ENCODE measurements around the gene EPB42.
"Not testable (repeated sequence)": the region's sequence is repeated elsewhere in the genome, so short reads cannot be mapped to it uniquely, and the experiment has no call there.

Gene EPB42

DNA sequence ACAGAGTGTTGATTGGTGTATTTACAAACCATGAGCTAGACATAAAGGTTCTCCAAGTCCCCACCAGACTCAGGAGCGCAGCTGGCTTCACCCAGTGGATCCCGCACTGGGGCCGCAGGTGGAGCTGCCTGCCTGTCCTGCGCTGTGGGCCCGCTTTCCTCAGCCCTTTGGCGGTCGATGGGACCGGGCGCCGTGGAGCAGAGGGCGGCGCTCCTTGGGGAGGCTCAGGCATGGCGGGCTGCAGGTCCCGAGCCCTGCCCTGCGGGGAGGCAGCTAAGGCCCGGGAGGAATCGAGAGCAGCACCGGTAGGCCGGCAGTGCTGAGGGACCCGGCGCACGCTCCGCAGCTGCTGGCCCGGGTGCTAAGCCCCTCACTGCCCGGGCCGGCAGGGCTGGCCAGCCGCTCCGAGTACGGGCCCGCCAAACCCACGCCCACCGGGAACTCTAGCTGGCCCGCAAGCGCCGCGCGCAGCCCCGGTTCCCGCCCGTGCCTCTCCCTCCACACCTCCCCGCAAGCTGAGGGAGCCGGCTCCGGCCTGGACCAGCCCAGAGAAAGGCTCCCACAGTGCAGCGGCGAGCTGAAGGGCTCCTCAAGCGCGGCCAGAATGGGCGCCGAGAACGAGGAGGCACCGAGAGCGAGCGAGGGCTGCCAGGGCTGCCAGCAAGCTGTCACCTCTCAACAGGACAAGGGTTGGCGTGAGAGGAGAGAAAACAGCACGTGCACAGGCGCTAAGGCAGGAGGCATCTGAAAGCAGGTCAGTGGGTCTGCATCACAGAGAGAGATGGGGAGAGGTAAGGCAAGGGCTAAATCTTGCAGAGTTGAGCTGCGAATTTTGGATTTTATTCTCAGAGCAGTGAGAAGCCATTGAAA lies 5.9 kb upstream of the EPB42 start:
- Histone ChIP-seq H3K36me3 (ENCODE audit: control insufficient read depth in 1 of 2, insufficient read depth in 2 of 2, low read length in 2 of 2) (no peaks in the 10 kb centered on the region), H3K9ac (ENCODE audit: low read depth in 1 of 2, low read length in 2 of 2) (no peak overlapping the region), H3K27me3 (ENCODE audit: control insufficient read depth in 1 of 2, insufficient read depth in 2 of 2, low read length in 2 of 2) (no peaks in the 10 kb centered on the region), H3K4me1 (ENCODE audit: control insufficient read depth in 1 of 2, insufficient read depth in 2 of 2, low read length in 2 of 2) (no peaks in the 10 kb centered on the region), H3K27ac (ENCODE audit: low read depth, low read length) (no peak overlapping the region), H3K9me3 (ENCODE audit: control insufficient read depth in 1 of 2, low read length in 2 of 2) (no peaks in the 10 kb centered on the region), H3K4me3 (ENCODE audit: low read depth in 1 of 2, low read length in 2 of 2) (no peak overlapping the region)

DNA sequence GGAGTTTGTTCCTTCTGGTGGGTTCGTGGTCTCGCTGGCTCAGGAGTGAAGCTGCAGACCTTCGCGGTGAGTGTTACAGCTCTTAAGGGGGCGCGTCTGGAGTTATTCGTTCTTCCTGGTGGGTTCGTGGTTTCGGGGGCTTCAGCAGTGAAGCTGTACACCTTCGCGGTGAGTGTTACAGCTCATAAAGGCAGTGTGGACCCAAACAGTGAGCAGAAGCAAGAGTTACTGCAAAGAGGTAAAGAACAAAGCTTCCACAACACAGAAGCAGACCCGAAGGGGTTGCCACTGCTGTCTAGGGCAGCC lies 5.1 kb upstream of the EPB42 start:
- H3K27me3 ChIP-seq (ENCODE audit: control insufficient read depth in 1 of 2, insufficient read depth in 2 of 2, low read length in 2 of 2); H3K4me1 ChIP-seq (ENCODE audit: control insufficient read depth in 1 of 2, insufficient read depth in 2 of 2, low read length in 2 of 2); H3K4me3 ChIP-seq (ENCODE audit: low read depth in 1 of 2, low read length in 2 of 2); H3K27ac ChIP-seq (ENCODE audit: low read depth, low read length); H3K9me3 ChIP-seq (ENCODE audit: control insufficient read depth in 1 of 2, low read length in 2 of 2); H3K9ac ChIP-seq (ENCODE audit: low read depth in 1 of 2, low read length in 2 of 2); H3K36me3 ChIP-seq (ENCODE audit: control insufficient read depth in 1 of 2, insufficient read depth in 2 of 2, low read length in 2 of 2): not testable (repeated sequence)

- no peaks in the 10 kb centered on the region for H3K36me3 ChIP-seq (ENCODE audit: control insufficient read depth in 1 of 2, insufficient read depth in 2 of 2, low read length in 2 of 2)
- H3K9me3 ChIP-seq (ENCODE audit: control insufficient read depth in 1 of 2, low read length in 2 of 2) = no peaks in the 10 kb centered on the region
- H3K27me3 ChIP-seq (ENCODE audit: control insufficient read depth in 1 of 2, insufficient read depth in 2 of 2, low read length in 2 of 2) = no peaks in the 10 kb centered on the region
- no peak overlapping the region for H3K9ac ChIP-seq (ENCODE audit: low read depth in 1 of 2, low read length in 2 of 2)
- H3K4me1 ChIP-seq (ENCODE audit: control insufficient read depth in 1 of 2, insufficient read depth in 2 of 2, low read length in 2 of 2) = no peaks in the 10 kb centered on the region
- H3K27ac ChIP-seq (ENCODE audit: low read depth, low read length) = no peak overlapping the region
- no peak overlapping the region for H3K4me3 ChIP-seq (ENCODE audit: low read depth in 1 of 2, low read length in 2 of 2)
These were observed 4.6 kb upstream of the EPB42 start for GRCh38 chr15:43225201-43225949.

DNA sequence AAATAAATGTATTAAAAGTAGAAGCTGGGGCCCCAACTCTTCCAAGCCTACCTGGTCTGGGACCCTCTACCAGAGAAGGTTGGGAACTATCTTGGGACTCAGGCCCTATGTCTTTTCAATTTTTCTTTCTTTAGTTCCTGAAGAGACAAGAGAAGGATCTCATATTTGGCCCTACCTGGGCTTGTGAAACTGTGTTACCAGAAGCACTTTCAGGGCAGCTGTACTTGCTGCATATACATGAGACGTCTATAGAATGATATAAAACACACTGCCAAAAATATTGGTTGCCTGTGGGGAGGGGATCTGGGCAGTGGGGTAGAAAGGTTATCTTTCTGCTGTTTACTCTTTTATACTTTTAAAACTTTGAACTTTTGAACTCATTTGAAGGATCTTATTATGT lies 604 bp upstream of the EPB42 start:
- H3K4me3 ChIP-seq (ENCODE audit: low read depth in 1 of 2, low read length in 2 of 2) = no peak overlapping the region
- no peaks in the 10 kb centered on the region for H3K4me1 ChIP-seq (ENCODE audit: control insufficient read depth in 1 of 2, insufficient read depth in 2 of 2, low read length in 2 of 2)
- H3K9ac ChIP-seq (ENCODE audit: low read depth in 1 of 2, low read length in 2 of 2) = no peak overlapping the region
- no peaks in the 10 kb centered on the region for H3K27me3 ChIP-seq (ENCODE audit: control insufficient read depth in 1 of 2, insufficient read depth in 2 of 2, low read length in 2 of 2)
- no peaks in the 10 kb centered on the region for H3K36me3 ChIP-seq (ENCODE audit: control insufficient read depth in 1 of 2, insufficient read depth in 2 of 2, low read length in 2 of 2)
- H3K9me3 ChIP-seq (ENCODE audit: control insufficient read depth in 1 of 2, low read length in 2 of 2) = no peaks in the 10 kb centered on the region
- no peak overlapping the region for H3K27ac ChIP-seq (ENCODE audit: low read depth, low read length)

- H3K4me3 ChIP-seq (ENCODE audit: low read depth in 1 of 2, low read length in 2 of 2) = no peak overlapping the region
- H3K9me3 ChIP-seq (ENCODE audit: control insufficient read depth in 1 of 2, low read length in 2 of 2) = no peaks in the 10 kb centered on the region
- no peaks in the 10 kb centered on the region for H3K4me1 ChIP-seq (ENCODE audit: control insufficient read depth in 1 of 2, insufficient read depth in 2 of 2, low read length in 2 of 2)
- H3K36me3 ChIP-seq (ENCODE audit: control insufficient read depth in 1 of 2, insufficient read depth in 2 of 2, low read length in 2 of 2) = no peaks in the 10 kb centered on the region
- no peak overlapping the region for H3K27ac ChIP-seq (ENCODE audit: low read depth, low read length)
- H3K27me3 ChIP-seq (ENCODE audit: control insufficient read depth in 1 of 2, insufficient read depth in 2 of 2, low read length in 2 of 2) = no peaks in the 10 kb centered on the region
- no peak overlapping the region for H3K9ac ChIP-seq (ENCODE audit: low read depth in 1 of 2, low read length in 2 of 2)
These were observed 589 bp downstream of the EPB42 start for GRCh38 chr15:43219929-43220928.

DNA sequence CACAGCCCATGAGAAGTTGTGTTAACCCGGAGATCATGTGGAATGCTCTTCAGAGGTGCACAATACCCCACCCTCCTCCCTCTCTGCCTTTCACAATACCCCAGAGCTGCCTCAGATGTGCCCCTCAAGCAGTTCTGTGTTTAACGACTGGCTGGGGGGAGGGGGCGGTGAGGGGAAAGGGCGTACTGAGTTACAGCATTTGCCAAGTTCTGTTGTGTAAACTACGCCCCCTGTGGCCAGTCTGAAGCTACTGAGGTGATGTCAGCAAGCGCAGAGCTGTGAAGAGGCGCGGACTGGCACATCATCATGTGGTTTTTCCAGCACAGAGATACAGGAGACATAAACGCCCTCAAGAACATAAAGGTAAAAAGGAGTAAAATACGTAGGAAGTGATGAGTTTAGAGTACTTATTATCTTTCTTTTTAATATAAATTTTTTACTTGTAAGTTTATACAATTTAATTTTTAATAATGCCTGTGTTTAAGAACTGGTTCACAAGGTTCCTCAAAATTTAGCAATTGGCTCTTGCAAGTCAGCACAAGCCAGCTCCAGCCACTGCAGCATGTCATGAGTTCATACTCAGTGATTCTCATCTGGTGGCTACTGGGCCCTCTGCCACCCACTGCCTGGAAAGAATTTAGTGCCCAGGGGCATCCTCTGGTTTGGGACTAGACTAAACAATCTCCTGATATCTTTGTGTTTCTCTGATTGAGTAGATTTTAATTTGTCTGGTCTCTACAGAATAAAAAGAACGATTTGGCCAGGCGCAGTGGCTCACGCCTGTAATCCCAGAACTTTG lies 1.7 kb downstream of the EPB42 start:
- Histone ChIP-seq H3K4me1 (ENCODE audit: control insufficient read depth in 1 of 2, insufficient read depth in 2 of 2, low read length in 2 of 2) (no peaks in the 10 kb centered on the region), H3K27ac (ENCODE audit: low read depth, low read length) (no peak overlapping the region), H3K36me3 (ENCODE audit: control insufficient read depth in 1 of 2, insufficient read depth in 2 of 2, low read length in 2 of 2) (no peaks in the 10 kb centered on the region), H3K9me3 (ENCODE audit: control insufficient read depth in 1 of 2, low read length in 2 of 2) (no peaks in the 10 kb centered on the region), H3K9ac (ENCODE audit: low read depth in 1 of 2, low read length in 2 of 2) (no peak overlapping the region), H3K27me3 (ENCODE audit: control insufficient read depth in 1 of 2, insufficient read depth in 2 of 2, low read length in 2 of 2) (no peaks in the 10 kb centered on the region), H3K4me3 (ENCODE audit: low read depth in 1 of 2, low read length in 2 of 2) (no peak overlapping the region)

GRCh38 chr15:43215961-43216360 lies 4.9 kb downstream of the EPB42 start:
- H3K27me3 ChIP-seq (ENCODE audit: control insufficient read depth in 1 of 2, insufficient read depth in 2 of 2, low read length in 2 of 2) = no peaks in the 10 kb centered on the region
- H3K9me3 ChIP-seq (ENCODE audit: control insufficient read depth in 1 of 2, low read length in 2 of 2) = no peaks in the 10 kb centered on the region

DNA sequence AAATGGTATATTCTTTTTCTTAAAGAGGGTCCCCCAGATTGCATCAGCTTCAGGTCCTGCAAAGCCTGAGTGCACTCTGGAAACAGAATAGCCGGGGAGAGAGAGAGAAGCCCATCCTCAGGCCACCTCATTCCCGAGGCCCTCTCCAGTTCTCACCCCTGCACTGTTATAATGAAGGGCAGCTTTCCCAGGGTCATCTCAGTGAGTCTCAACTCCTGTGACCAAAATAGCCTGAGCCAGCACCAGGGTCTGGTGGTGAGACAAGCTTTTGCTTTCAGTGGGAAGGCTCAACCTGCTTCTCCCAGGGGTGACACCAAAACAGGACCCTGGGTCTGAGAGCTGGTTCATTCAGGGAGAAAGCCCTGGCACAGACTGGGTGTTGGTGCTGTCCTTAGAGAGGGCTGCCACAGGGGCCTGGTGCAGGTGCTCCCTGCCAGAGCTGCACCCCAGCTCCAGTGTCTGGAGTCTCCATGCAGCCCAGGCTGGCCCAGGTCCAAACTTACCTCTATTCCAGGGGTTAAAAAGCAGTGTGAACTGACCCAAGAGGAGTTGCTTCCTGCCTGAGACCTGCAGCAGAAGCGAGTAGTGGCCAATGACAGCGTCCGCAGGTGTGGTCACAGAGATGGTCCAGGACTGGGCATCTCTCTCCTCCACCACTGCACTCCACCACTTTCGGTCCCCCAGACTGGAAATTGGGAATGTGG lies 6.1 kb downstream of the EPB42 start:
- Histone ChIP-seq H3K36me3 (ENCODE audit: control insufficient read depth in 1 of 2, insufficient read depth in 2 of 2, low read length in 2 of 2) (no peaks in the 10 kb centered on the region), H3K9ac (ENCODE audit: low read depth in 1 of 2, low read length in 2 of 2) (no peak overlapping the region), H3K27ac (ENCODE audit: low read depth, low read length) (no peak overlapping the region), H3K9me3 (ENCODE audit: control insufficient read depth in 1 of 2, low read length in 2 of 2) (no peaks in the 10 kb centered on the region), H3K4me1 (ENCODE audit: control insufficient read depth in 1 of 2, insufficient read depth in 2 of 2, low read length in 2 of 2) (no peaks in the 10 kb centered on the region), H3K27me3 (ENCODE audit: control insufficient read depth in 1 of 2, insufficient read depth in 2 of 2, low read length in 2 of 2) (peaks cover 4% of the 10 kb centered on the region in 2 donors), H3K4me3 (ENCODE audit: low read depth in 1 of 2, low read length in 2 of 2) (no peak overlapping the region)

More at GRCh38 chr15:43215961-43216360, 4.9 kb downstream of the EPB42 start:
- no peak overlapping the region for H3K4me3 ChIP-seq (ENCODE audit: low read depth in 1 of 2, low read length in 2 of 2)
- no peaks in the 10 kb centered on the region for H3K36me3 ChIP-seq (ENCODE audit: control insufficient read depth in 1 of 2, insufficient read depth in 2 of 2, low read length in 2 of 2)
- H3K9ac ChIP-seq (ENCODE audit: low read depth in 1 of 2, low read length in 2 of 2) = no peak overlapping the region
- no peak overlapping the region for H3K27ac ChIP-seq (ENCODE audit: low read depth, low read length)
- H3K4me1 ChIP-seq (ENCODE audit: control insufficient read depth in 1 of 2, insufficient read depth in 2 of 2, low read length in 2 of 2) = no peaks in the 10 kb centered on the region

GRCh38 chr15:43214169-43214568 lies 6.6 kb downstream of the EPB42 start:
- H3K9ac ChIP-seq (ENCODE audit: low read depth in 1 of 2, low read length in 2 of 2) = no peak overlapping the region
- H3K4me1 ChIP-seq (ENCODE audit: control insufficient read depth in 1 of 2, insufficient read depth in 2 of 2, low read length in 2 of 2) = no peaks in the 10 kb centered on the region
- no peak overlapping the region for H3K27ac ChIP-seq (ENCODE audit: low read depth, low read length)
- no peak overlapping the region for H3K4me3 ChIP-seq (ENCODE audit: low read depth in 1 of 2, low read length in 2 of 2)
- no peaks in the 10 kb centered on the region for H3K9me3 ChIP-seq (ENCODE audit: control insufficient read depth in 1 of 2, low read length in 2 of 2)
- no peaks in the 10 kb centered on the region for H3K36me3 ChIP-seq (ENCODE audit: control insufficient read depth in 1 of 2, insufficient read depth in 2 of 2, low read length in 2 of 2)
- H3K27me3 ChIP-seq (ENCODE audit: control insufficient read depth in 1 of 2, insufficient read depth in 2 of 2, low read length in 2 of 2) = peaks cover 4 to 7% of the 10 kb centered on the region in 2 donors
